Gastroesophageal sphincter (tissue), 3 donors: ENCODE data around the gene SLC35A5.

Experiments
- POLR2A ChIP-seq, 2 donors: fragments of 450-650 bp; IDR thresholded peaks; one replicate each; pipeline ENCODE4 v1.6.1; 2017; ENCODE audit warnings: antibody characterized with exemption in 2 of 2, mild to moderate bottlenecking in 2 of 2, moderate library complexity in 1 of 2
- POLR2AphosphoS5 ChIP-seq: sonication (generic); formaldehyde crosslinking; IDR thresholded peaks from one replicate; pipeline ENCODE4 v1.6.1; 2017; ENCODE audit warnings: antibody characterized with exemption
- TF ChIP-seq, protein P1 (sequence below), 4 experiments: fragments of 200-600 bp in 2 of 4; fragments of 450-650 bp in 2 of 4; sonication (generic) in 1 of 4; IDR thresholded peaks; one replicate each; pipeline ENCODE4 v1.5.1; 2017 to 2019; ENCODE audit warnings: antibody characterized with exemption in 4 of 4, mild to moderate bottlenecking in 2 of 4, moderate library complexity in 2 of 4

DNA sequence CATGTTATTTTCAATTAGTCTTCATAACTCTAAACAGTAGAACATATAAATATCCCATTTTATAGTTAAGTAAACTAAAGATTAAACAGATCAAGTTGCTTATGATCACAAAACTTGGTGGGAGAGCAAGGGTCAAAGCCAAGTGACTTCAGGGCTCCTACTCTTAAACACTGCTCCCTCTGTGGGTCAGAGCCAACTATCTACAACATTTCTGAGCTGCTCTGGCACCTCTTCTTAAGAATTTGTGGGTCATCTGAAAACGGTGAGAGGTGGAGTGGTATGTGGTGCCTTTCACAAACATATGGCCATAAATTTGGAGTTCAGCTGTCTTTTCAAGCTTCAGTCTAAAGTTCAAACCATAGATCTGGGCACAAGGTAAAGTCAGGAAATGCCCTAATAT lies 11.0 kb upstream of the SLC35A5 start:
- TF ChIP-seq POLR2A (IDR thresholded peaks at IDR 0.05) (no peak), POLR2AphosphoS5 (no peak)
- TF ChIP-seq, protein P1, sequence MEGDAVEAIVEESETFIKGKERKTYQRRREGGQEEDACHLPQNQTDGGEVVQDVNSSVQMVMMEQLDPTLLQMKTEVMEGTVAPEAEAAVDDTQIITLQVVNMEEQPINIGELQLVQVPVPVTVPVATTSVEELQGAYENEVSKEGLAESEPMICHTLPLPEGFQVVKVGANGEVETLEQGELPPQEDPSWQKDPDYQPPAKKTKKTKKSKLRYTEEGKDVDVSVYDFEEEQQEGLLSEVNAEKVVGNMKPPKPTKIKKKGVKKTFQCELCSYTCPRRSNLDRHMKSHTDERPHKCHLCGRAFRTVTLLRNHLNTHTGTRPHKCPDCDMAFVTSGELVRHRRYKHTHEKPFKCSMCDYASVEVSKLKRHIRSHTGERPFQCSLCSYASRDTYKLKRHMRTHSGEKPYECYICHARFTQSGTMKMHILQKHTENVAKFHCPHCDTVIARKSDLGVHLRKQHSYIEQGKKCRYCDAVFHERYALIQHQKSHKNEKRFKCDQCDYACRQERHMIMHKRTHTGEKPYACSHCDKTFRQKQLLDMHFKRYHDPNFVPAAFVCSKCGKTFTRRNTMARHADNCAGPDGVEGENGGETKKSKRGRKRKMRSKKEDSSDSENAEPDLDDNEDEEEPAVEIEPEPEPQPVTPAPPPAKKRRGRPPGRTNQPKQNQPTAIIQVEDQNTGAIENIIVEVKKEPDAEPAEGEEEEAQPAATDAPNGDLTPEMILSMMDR (IDR thresholded peaks at IDR 0.05): no peak
